ENCODE measurements around the gene CDKL2.

CDKL2 gene

GRCh38 chr4:75547647-75548387 is 82.5 kb downstream of the CDKL2 start:
- TF ChIP-seq CTCF (IDR thresholded peaks at IDR 0.05) = no peak

- no peak for TF ChIP-seq CTCF (IDR thresholded peaks at IDR 0.05)
Observed at GRCh38 chr4:75545526-75545925, 84.8 kb downstream of the CDKL2 start.

- no peak for TF ChIP-seq CTCF (IDR thresholded peaks at IDR 0.05)
Observed at GRCh38 chr4:75544870-75545269, 85.5 kb downstream of the CDKL2 start.

GRCh38 chr4:75542824-75543223 is 87.5 kb downstream of the CDKL2 start:
- TF ChIP-seq CTCF (IDR thresholded peaks at IDR 0.05) = no peak

- TF ChIP-seq CTCF (IDR thresholded peaks at IDR 0.05) = no peak
Observed at GRCh38 chr4:75530556-75531322, 99.6 kb downstream of the CDKL2 start.

Measured in LNCAP (cell line).